ENCODE results near the gene CDRT4. TPM values are rescaled to one million over a fixed set of nuclear protein-coding genes. Genes with fewer than 3 reads are reported as not detected.

Gene CDRT4
- total and polyA plus RNA-seq, 10 of the 15 experiments (the other 5 are each of a cell fraction or from before 2014, with no cell fraction given), result 0.11 to 1.3 (median 0.51) TPM; not detected in 3

- no TSS peak for BruUV-seq (replicated peaks)
- H3K9me3 ChIP-seq (replicated peaks; ENCODE audit: control insufficient read depth, insufficient read depth, low read length), result no peaks in the 10 kb centered on the region; the same call in 2 of the 3 replicates
- H3K27ac ChIP-seq (ENCODE audit: control insufficient read depth, insufficient read depth), result no peak overlapping the region
- in situ Hi-C loops (cut with MboI), result no loop called here
- 57% methylated on average over 8 of the region's 8 CpGs for WGBS (ENCODE audit: insufficient coverage, insufficient replicate concordance, low lambda C conversion rate, missing lambda C conversion rate)
- H3K4me3 ChIP-seq, result no peak overlapping the region
- ChIA-PET POLR2A (no interaction called here), CTCF (no interaction called here), SMC1A (ENCODE audit: uncharacterized antibody, unreplicated experiment) (interaction anchor here (0.6 kb wide), 1 partner anchor 24 kb away, joined by 3 read pairs; no protein-coding TSS in a partner anchor), RAD21 (ENCODE audit: unreplicated experiment) (no interaction called here)
- FAIRE-seq (no peak), DNase-seq (ENCODE audit: low read depth, low spot score) (no peak), ATAC-seq (no peak)
- no peak for TF ChIP-seq CHD2 (IDR thresholded peaks at IDR 0.05; ENCODE audit: borderline replicate concordance, low read depth, low read length)
- no peak for TF ChIP-seq MTA3 (IDR thresholded peaks at IDR 0.05; ENCODE audit: borderline replicate concordance, low read length)
- no peak for TF ChIP-seq ZNF384 (IDR thresholded peaks at IDR 0.05; ENCODE audit: borderline replicate concordance, low read depth, low read length)
- no peak for TF ChIP-seq POLR2AphosphoS5 (IDR thresholded peaks at IDR 0.05; ENCODE audit: low read length)
- no peak for TF ChIP-seq SREBF2 (IDR thresholded peaks at IDR 0.05; ENCODE audit: low read length)
- TF ChIP-seq NFIC (IDR thresholded peaks at IDR 0.05; ENCODE audit: low read depth, low read length), result no peak
- no peak for TF ChIP-seq BCL11A (IDR thresholded peaks at IDR 0.05; ENCODE audit: low read depth, low read length)
- TF ChIP-seq PML (IDR thresholded peaks at IDR 0.05; ENCODE audit: low read length), result no peak
- TF ChIP-seq ZSCAN29 (IDR thresholded peaks at IDR 0.05), result no peak
- TF ChIP-seq EP300 (IDR thresholded peaks at IDR 0.05; ENCODE audit: borderline replicate concordance in 1 of 2, control insufficient read depth in 1 of 2, low read depth in 2 of 2, low read length in 2 of 2), result no peak
- no peak for TF ChIP-seq RUNX3 (IDR thresholded peaks at IDR 0.05; ENCODE audit: low read length)
- TF ChIP-seq ATF7 (IDR thresholded peaks at IDR 0.05; ENCODE audit: low read depth), result no peak
- TF ChIP-seq CHD1 (IDR thresholded peaks at IDR 0.05; ENCODE audit: low read depth, low read length), result no peak
- TF ChIP-seq SPI1 (IDR thresholded peaks at IDR 0.05; ENCODE audit: borderline replicate concordance, insufficient read depth, low read depth, low read length), result no peak
- intact Hi-C loops (cut with micrococcal nuclease; ENCODE audit: unreplicated experiment), result no loop called here
- no peak overlapping the region for H2AFZ ChIP-seq (ENCODE audit: control insufficient read depth, low read depth, low read length)
- no peaks in the 10 kb centered on the region for H3K27me3 ChIP-seq (replicated peaks in 1 of 2; ENCODE audit: control insufficient read depth in 2 of 2, insufficient read depth in 2 of 2, low read length in 1 of 2)
- H3K4me1 ChIP-seq (ENCODE audit: control insufficient read depth, insufficient read depth, low read length), result no peaks in the 10 kb centered on the region
- no peaks in the 10 kb centered on the region for H3K36me3 ChIP-seq (ENCODE audit: control insufficient read depth in 2 of 2, insufficient read depth in 2 of 2, low read length in 1 of 2)
- no peak overlapping the region for H3K4me2 ChIP-seq (ENCODE audit: control insufficient read depth, insufficient read depth)
- H3K79me2 ChIP-seq (ENCODE audit: control insufficient read depth, insufficient read depth, low read length), result no peaks in the 10 kb centered on the region
- H4K20me1 ChIP-seq (ENCODE audit: control insufficient read depth, insufficient read depth), result no peaks in the 10 kb centered on the region
- no peak overlapping the region for H3K9ac ChIP-seq (ENCODE audit: control insufficient read depth, insufficient read depth, low read length)
Observed at GRCh38 chr17:15434956-15435355, 32.5 kb downstream of the CDRT4 start.
